IMR-90 (cell line): ENCODE results near the gene GINS3. TPM values are rescaled to one million over a fixed set of nuclear protein-coding genes. Genes with fewer than 3 reads are reported as not detected.

ENCODE experiments used
- ATAC-seq: fragments of 200-7000 bp; cut with Tn5 transposase; 2 replicates; pipeline ENCODE4 v1.9.1; 2020; ENCODE audit warnings: low read depth, mild to moderate bottlenecking, moderate library complexity
- BruUV-seq: library from RNA; stranded (reverse); fragments of 400-500 nt; replicated peaks from 2 replicates; lab custom pipeline; 2021; lab: Mats Ljungman, UMichigan
- CTCF ChIA-PET: fragments of 300-600 bp; formaldehyde crosslinking; extraction: SDS; loops from one replicate; lab custom pipeline; 2021; ENCODE audit warnings: antibody characterized with exemption; lab: Yijun Ruan, JAX
- POLR2A ChIA-PET: fragments of 300-600 bp; sonication (Branson Sonifier 250); formaldehyde crosslinking; loops from one replicate; lab custom pipeline; 2022; ENCODE audit warnings: antibody characterized with exemption; ENCODE audit not compliant: unreplicated experiment; lab: Charles Lee
- DNase-seq: peaks from one replicate; pipeline ENCODE4 v3.0.0; 2013
- H2AFZ ChIP-seq: replicated peaks from 2 replicates; pipeline ENCODE3; 2013; ENCODE audit warnings: low read length, mild to moderate bottlenecking; ENCODE audit not compliant: poor library complexity
- H2AK5ac ChIP-seq: 2 replicates; pipeline ENCODE4 v1.6.1; 2013; ENCODE audit warnings: low read depth, low read length, inconsistent platforms
- H2AK9ac ChIP-seq: replicated peaks from 2 replicates; pipeline ENCODE3; 2013; ENCODE audit warnings: mild to moderate bottlenecking, low read depth, low read length, moderate library complexity; ENCODE audit not compliant: poor library complexity
- H2BK120ac ChIP-seq: 2 replicates; pipeline ENCODE4 v1.6.1; 2013; ENCODE audit warnings: low read depth, low read length, inconsistent platforms
- H2BK15ac ChIP-seq: 3 replicates; pipeline ENCODE4 v1.6.1; 2013; ENCODE audit warnings: low read depth, low read length, inconsistent platforms
- H2BK20ac ChIP-seq: 2 replicates; pipeline ENCODE4 v1.6.1; 2013; ENCODE audit warnings: low read depth, mild to moderate bottlenecking, inconsistent platforms, low read length, moderate library complexity
- H2BK5ac ChIP-seq: 2 replicates; pipeline ENCODE4 v1.6.1; 2013; ENCODE audit warnings: mild to moderate bottlenecking, low read depth, low read length, inconsistent platforms; ENCODE audit not compliant: poor library complexity, severe bottlenecking
- H3K14ac ChIP-seq: replicated peaks from 2 replicates; pipeline ENCODE4 v1.6.1; 2013; ENCODE audit warnings: low read depth, low read length, inconsistent platforms
- H3K18ac ChIP-seq: 2 replicates; pipeline ENCODE4 v1.6.1; 2013; ENCODE audit warnings: low read depth, low read length, control low read depth
- H3K23ac ChIP-seq: 2 replicates; pipeline ENCODE4 v1.6.1; 2013; ENCODE audit warnings: low read depth, low read length, inconsistent platforms
- H3K27ac ChIP-seq: 2 replicates; pipeline ENCODE4 v1.5.1; 2013; ENCODE audit warnings: mild to moderate bottlenecking, control low read depth, low read length; ENCODE audit not compliant: insufficient read depth
- H3K27me3 ChIP-seq: 2 replicates; pipeline ENCODE4 v1.6.1; 2013; ENCODE audit warnings: low read length; ENCODE audit not compliant: control insufficient read depth, insufficient read depth
- H3K36me3 ChIP-seq: 2 replicates; pipeline ENCODE4 v1.6.1; 2013; ENCODE audit warnings: low read length, mixed read lengths; ENCODE audit not compliant: control insufficient read depth, insufficient read depth
- H3K4ac ChIP-seq: 2 replicates; pipeline ENCODE4 v1.6.1; 2013; ENCODE audit warnings: low read depth, low read length, inconsistent platforms
- H3K4me1 ChIP-seq: 2 replicates; pipeline ENCODE4 v1.6.1; 2013; ENCODE audit warnings: low read length, mixed read lengths; ENCODE audit not compliant: control insufficient read depth, insufficient read depth
- H3K4me2 ChIP-seq: 2 replicates; pipeline ENCODE4 v1.6.1; 2013; ENCODE audit warnings: low read depth, mild to moderate bottlenecking, control low read depth, low read length, moderate library complexity
- H3K4me3 ChIP-seq: 2 replicates; pipeline ENCODE4 v1.5.1; 2013; ENCODE audit warnings: low read depth, mild to moderate bottlenecking, control low read depth, low read length, moderate library complexity; ENCODE audit not compliant: insufficient read depth
- H3K56ac ChIP-seq: 2 replicates; pipeline ENCODE4 v1.6.1; 2013; ENCODE audit warnings: low read length, inconsistent platforms; ENCODE audit not compliant: insufficient read depth; ENCODE audit errors: extremely low read depth
- H3K79me1 ChIP-seq, 2 experiments: 2 replicates each; pipeline ENCODE4 v1.6.1; 2013; ENCODE audit warnings: low read length in 2 of 2, inconsistent platforms in 1 of 2, low read depth in 1 of 2
- H3K9ac ChIP-seq: 2 replicates; pipeline ENCODE4 v1.6.1; 2013; ENCODE audit warnings: low read depth, low read length, control low read depth
- H3K9me1 ChIP-seq: 2 replicates; pipeline ENCODE4 v1.6.1; 2013; ENCODE audit warnings: low read length, inconsistent platforms; ENCODE audit not compliant: insufficient read depth
- H3K9me3 ChIP-seq: 2 replicates; pipeline ENCODE4 v1.6.1; 2013; ENCODE audit warnings: low read length; ENCODE audit not compliant: control insufficient read depth, insufficient read depth
- H4K20me1 ChIP-seq: 2 replicates; pipeline ENCODE4 v1.6.1; 2013; ENCODE audit warnings: low read length, inconsistent platforms; ENCODE audit not compliant: insufficient read depth
- H4K5ac ChIP-seq: 2 replicates; pipeline ENCODE4 v1.6.1; 2013; ENCODE audit warnings: mild to moderate bottlenecking, low read depth, low read length, control low read depth
- H4K8ac ChIP-seq, 2 experiments: 2 replicates each; pipeline ENCODE4 v1.6.1; 2013; ENCODE audit warnings: low read depth in 2 of 2, low read length in 2 of 2, control low read depth in 1 of 2, inconsistent platforms in 1 of 2
- H4K91ac ChIP-seq: 2 replicates; pipeline ENCODE4 v1.6.1; 2013; ENCODE audit warnings: low read depth, low read length, inconsistent platforms; ENCODE audit not compliant: insufficient read depth
- BHLHE40 ChIP-seq: fragments of 150-350 bp; IDR thresholded peaks from 2 replicates; pipeline ENCODE4 v1.6.1; 2016; ENCODE audit warnings: mild to moderate bottlenecking, low read depth, low read length
- CEBPB ChIP-seq: IDR thresholded peaks from 2 replicates; pipeline ENCODE4 v1.6.1; 2012; ENCODE audit warnings: low read depth, low read length, improper control_type of control experiment
- CHD1 ChIP-seq: IDR thresholded peaks from 2 replicates; pipeline ENCODE4 v1.6.1; 2012; ENCODE audit warnings: low read depth, low read length, improper control_type of control experiment
- FOS ChIP-seq: fragments of 150-350 bp; IDR thresholded peaks from 2 replicates; pipeline ENCODE4 v1.6.1; 2016; ENCODE audit warnings: low read depth, low read length
- MAFK ChIP-seq: IDR thresholded peaks from 2 replicates; pipeline ENCODE4 v1.6.1; 2012; ENCODE audit warnings: low read depth, low read length, improper control_type of control experiment
- MXI1 ChIP-seq: IDR thresholded peaks from 2 replicates; pipeline ENCODE4 v1.6.1; 2012; ENCODE audit warnings: low read depth, mild to moderate bottlenecking, low read length, moderate library complexity, borderline replicate concordance
- POLR2A ChIP-seq: IDR thresholded peaks from 2 replicates; pipeline ENCODE4 v1.6.1; 2012; ENCODE audit warnings: mild to moderate bottlenecking, low read depth, low read length
- RAD21 ChIP-seq: IDR thresholded peaks from 2 replicates; pipeline ENCODE4 v1.6.1; 2012; ENCODE audit warnings: low read length, improper control_type of control experiment
- SMC3 ChIP-seq: fragments of 150-350 bp; IDR thresholded peaks from 2 replicates; pipeline ENCODE4 v1.6.1; 2016; ENCODE audit warnings: low read depth, mild to moderate bottlenecking, antibody characterized with exemption, low read length, moderate library complexity
- dilution Hi-C: fragments of 300-500 bp; cut with HindIII; formaldehyde crosslinking; loops from one replicate; pipeline ENCODE4 v1.14.3; 2018; ENCODE audit warnings: low sequenced_read_pairs; ENCODE audit not compliant: unreplicated experiment
- in situ Hi-C: fragments of 300-500 bp; cut with MboI; formaldehyde crosslinking; loops from 3 replicates; pipeline ENCODE4 v1.14.3; 2019; ENCODE audit warnings: low sequenced_read_pairs, inconsistent platforms, mixed read lengths
- intact Hi-C: fragments of 100-400 bp; cut with micrococcal nuclease; formaldehyde crosslinking; loops from 2 replicates; pipeline ENCODE4 v1.10.0; 2022
- polyA plus RNA-seq, 3 experiments: library from polyadenylated mRNA; depleted of rRNA; stranded (reverse); fragments of >200 nt; gene quantifications; 2 replicates each; pipeline ENCODE4 v1.2.3, GENCODE V29; 2012; ENCODE audit warnings: low replicate concordance in 1 of 3
- total RNA-seq: library from RNA; depleted of rRNA; stranded (reverse); fragments of >200 nt; gene quantifications from 2 replicates; pipeline ENCODE4 v1.2.3, GENCODE V29; 2012
- TF ChIP-seq, protein P1 (sequence below): fragments of 150-350 bp; IDR thresholded peaks from 2 replicates; pipeline ENCODE4 v1.6.1; 2017; ENCODE audit warnings: mild to moderate bottlenecking, antibody characterized with exemption, low read length, low read depth
- TF ChIP-seq, protein P2 (sequence below): conservative IDR thresholded peaks from 2 replicates; pipeline ENCODE4 v1.5.1; 2012; ENCODE audit warnings: mild to moderate bottlenecking, low read depth, low read length, improper control_type of control experiment
- TF ChIP-seq, protein P3 (sequence below): fragments of 150-350 bp; IDR thresholded peaks from 2 replicates; pipeline ENCODE4 v1.6.1; 2016; ENCODE audit warnings: low read depth, mild to moderate bottlenecking, low read length, moderate library complexity, borderline replicate concordance

Gene GINS3
- total and polyA plus RNA-seq, 2 of the 4 experiments (the other 2 are of a cell fraction) = 5.2 to 5.4 TPM

DNA sequence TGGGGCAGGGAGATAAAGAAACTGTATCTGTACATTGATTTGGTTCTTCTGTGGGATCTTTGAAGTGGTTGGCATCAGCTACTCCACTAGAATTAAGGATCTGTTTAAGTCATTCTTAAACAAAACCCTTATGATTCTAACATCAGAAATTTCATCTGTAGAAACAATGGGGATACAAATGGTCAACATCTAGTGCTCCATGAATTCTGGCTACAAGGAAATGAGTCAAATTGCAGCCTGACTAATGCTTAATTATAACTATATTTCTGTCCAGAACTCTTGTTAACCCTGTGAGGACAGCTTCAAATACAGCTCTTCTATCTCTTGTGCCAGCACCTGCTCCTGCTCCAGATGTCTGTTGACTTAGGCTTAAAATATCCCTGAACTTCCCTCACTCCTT lies 13.9 kb upstream of the GINS3 start:
- no peak overlapping the region for H3K4ac ChIP-seq
- H2BK120ac ChIP-seq = no peak overlapping the region
- no peak overlapping the region for H3K27ac ChIP-seq
- H3K4me3 ChIP-seq = no peak overlapping the region
- no peak overlapping the region for H4K91ac ChIP-seq
- peaks cover 2% of the 10 kb centered on the region; the same call in 1 of the 2 replicates for H3K27me3 ChIP-seq
- in situ Hi-C loops (no loop called here), intact Hi-C loops (no loop called here), dilution Hi-C loops (no loop called here)
- no peak overlapping the region for H2BK15ac ChIP-seq
- H3K18ac ChIP-seq = no peak overlapping the region
- no TSS peak for BruUV-seq
- H3K4me1 ChIP-seq = no peaks in the 10 kb centered on the region
- no peaks in the 10 kb centered on the region for H3K79me1 ChIP-seq
- no peak overlapping the region for H3K4me2 ChIP-seq
- H4K5ac ChIP-seq = no peak overlapping the region
- H3K23ac ChIP-seq = no peak overlapping the region
- H3K9ac ChIP-seq = no peak overlapping the region
- no peak overlapping the region for H2AFZ ChIP-seq
- ATAC-seq (no peak), DNase-seq (no peak)
- H3K56ac ChIP-seq = no peak overlapping the region
- H2AK9ac ChIP-seq = no peak overlapping the region
- H4K20me1 ChIP-seq = no peaks in the 10 kb centered on the region
- H3K14ac ChIP-seq = no peak overlapping the region
- no peaks in the 10 kb centered on the region for H3K36me3 ChIP-seq
- H2AK5ac ChIP-seq = no peak overlapping the region
- no peak overlapping the region for H4K8ac ChIP-seq
- H3K9me1 ChIP-seq = no peaks in the 10 kb centered on the region
- no peak for TF ChIP-seq BHLHE40
- no peak for TF ChIP-seq RAD21
- TF ChIP-seq POLR2A = no peak
- TF ChIP-seq MAFK = no peak
- no peak for TF ChIP-seq SMC3
- no peak for TF ChIP-seq CHD1
- no peak for TF ChIP-seq FOS
- TF ChIP-seq, protein P1, sequence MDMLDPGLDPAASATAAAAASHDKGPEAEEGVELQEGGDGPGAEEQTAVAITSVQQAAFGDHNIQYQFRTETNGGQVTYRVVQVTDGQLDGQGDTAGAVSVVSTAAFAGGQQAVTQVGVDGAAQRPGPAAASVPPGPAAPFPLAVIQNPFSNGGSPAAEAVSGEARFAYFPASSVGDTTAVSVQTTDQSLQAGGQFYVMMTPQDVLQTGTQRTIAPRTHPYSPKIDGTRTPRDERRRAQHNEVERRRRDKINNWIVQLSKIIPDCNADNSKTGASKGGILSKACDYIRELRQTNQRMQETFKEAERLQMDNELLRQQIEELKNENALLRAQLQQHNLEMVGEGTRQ = no peak
- TF ChIP-seq, protein P2, sequence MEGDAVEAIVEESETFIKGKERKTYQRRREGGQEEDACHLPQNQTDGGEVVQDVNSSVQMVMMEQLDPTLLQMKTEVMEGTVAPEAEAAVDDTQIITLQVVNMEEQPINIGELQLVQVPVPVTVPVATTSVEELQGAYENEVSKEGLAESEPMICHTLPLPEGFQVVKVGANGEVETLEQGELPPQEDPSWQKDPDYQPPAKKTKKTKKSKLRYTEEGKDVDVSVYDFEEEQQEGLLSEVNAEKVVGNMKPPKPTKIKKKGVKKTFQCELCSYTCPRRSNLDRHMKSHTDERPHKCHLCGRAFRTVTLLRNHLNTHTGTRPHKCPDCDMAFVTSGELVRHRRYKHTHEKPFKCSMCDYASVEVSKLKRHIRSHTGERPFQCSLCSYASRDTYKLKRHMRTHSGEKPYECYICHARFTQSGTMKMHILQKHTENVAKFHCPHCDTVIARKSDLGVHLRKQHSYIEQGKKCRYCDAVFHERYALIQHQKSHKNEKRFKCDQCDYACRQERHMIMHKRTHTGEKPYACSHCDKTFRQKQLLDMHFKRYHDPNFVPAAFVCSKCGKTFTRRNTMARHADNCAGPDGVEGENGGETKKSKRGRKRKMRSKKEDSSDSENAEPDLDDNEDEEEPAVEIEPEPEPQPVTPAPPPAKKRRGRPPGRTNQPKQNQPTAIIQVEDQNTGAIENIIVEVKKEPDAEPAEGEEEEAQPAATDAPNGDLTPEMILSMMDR = no peak
- no peak for TF ChIP-seq CEBPB
- TF ChIP-seq, protein P3, sequence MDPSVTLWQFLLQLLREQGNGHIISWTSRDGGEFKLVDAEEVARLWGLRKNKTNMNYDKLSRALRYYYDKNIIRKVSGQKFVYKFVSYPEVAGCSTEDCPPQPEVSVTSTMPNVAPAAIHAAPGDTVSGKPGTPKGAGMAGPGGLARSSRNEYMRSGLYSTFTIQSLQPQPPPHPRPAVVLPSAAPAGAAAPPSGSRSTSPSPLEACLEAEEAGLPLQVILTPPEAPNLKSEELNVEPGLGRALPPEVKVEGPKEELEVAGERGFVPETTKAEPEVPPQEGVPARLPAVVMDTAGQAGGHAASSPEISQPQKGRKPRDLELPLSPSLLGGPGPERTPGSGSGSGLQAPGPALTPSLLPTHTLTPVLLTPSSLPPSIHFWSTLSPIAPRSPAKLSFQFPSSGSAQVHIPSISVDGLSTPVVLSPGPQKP = no peak
- TF ChIP-seq MXI1 = no peak
- no peaks in the 10 kb centered on the region for H3K9me3 ChIP-seq
- H2BK20ac ChIP-seq = no peak overlapping the region
- H2BK5ac ChIP-seq = no peak overlapping the region
- ChIA-PET CTCF (interaction anchor here (0.6 kb wide), 1 partner anchor 37 kb away, joined by 3 read pairs; no protein-coding TSS in a partner anchor), POLR2A (no interaction called here)
